HG03442 (cell line): ENCODE data around the gene CORIN.
"Not testable (repeated sequence)": the region's sequence is repeated elsewhere in the genome, so short reads cannot be mapped to it uniquely, and the experiment has no call there.

ENCODE experiments used
- ATAC-seq: cut with Tn5 transposase; IDR thresholded peaks from one replicate; pipeline ENCODE4 v1.9.1; 2021; ENCODE audit warnings: mild to moderate bottlenecking, moderate library complexity; ENCODE audit not compliant: unreplicated experiment

CORIN gene

GRCh38 chr4:47692691-47693090 lies 145.2 kb downstream of the CORIN start:
- no peak for ATAC-seq

GRCh38 chr4:47691757-47692383 lies 146.0 kb downstream of the CORIN start:
- not testable (repeated sequence) for ATAC-seq

DNA sequence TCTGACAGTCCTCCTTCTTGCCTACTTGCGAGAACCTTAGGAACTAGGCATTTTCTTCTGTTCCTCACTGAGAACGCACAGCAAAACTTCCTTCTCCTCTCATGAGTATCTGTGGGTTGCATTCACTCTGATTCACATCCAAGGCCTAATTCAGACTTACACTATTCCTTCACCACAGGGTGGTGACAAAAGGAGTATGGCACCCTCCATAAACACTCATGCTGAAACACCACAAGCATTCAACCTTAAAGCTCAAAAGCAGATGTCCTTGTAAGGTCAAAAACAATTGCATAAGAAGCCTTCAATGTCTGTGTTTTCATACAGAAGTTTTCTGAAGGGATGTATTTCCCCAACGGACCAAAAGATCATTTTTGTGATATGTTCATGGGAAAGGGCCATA lies 147.3 kb downstream of the CORIN start:
- peak; percentile 73 for ATAC-seq

GRCh38 chr4:47686294-47686872 lies 151.5 kb downstream of the CORIN start:
- peak; percentile 65 for ATAC-seq

GRCh38 chr4:47675806-47676205 lies 162.1 kb downstream of the CORIN start:
- ATAC-seq = no peak

- no peak for ATAC-seq
Observed at GRCh38 chr4:47674144-47674543, 163.7 kb downstream of the CORIN start.

DNA sequence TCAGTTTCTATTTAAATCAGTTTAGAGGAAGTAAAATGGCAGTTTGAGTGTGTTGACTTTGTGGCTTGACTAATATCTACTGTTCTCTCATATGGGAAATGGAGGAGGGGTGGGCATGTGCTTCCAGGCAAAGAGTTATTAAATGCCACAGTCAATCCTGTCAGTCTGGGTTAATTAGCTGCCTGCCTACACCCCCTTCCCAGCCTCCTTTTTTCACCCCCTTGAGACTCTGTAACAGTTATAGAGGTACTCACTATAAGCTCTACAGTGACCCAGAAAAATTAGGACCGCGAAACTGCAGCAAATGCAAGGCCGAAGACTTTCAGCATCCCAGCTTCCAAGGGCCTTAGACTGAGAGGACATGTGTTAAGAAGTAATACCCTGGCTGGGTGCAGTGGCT lies 165.2 kb downstream of the CORIN start:
- no peak for ATAC-seq

- no peak for ATAC-seq
Observed at GRCh38 chr4:47669946-47670345, 167.9 kb downstream of the CORIN start.

DNA sequence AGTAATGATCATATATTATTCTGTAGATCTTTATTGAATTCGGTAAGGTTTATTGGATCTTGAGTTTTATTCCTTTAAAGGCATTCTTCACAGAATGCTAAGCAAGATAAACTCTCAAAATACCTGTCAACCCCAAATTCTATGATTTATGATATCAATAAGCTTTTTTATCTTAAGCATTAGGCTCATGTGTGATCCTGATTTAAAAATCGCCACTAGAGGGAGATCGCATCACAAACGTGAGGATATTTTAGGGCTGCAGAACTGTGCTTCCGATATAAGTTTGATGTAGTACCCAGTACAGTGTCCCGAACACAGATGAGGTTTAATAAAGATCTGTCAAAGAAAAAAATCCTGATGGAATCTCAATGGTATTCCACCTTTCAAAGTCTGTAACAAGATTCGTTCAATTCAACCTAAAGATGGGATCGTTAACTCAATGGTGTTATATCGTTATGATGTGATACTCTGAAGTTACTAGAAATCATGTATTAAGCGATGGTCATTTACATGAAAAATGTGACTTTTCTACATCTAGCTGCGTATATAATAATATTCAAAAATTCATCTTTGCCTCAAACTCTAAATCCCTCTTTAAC lies 169.0 kb downstream of the CORIN start:
- no peak for ATAC-seq

GRCh38 chr4:47668256-47668655 lies 169.6 kb downstream of the CORIN start:
- no peak for ATAC-seq

DNA sequence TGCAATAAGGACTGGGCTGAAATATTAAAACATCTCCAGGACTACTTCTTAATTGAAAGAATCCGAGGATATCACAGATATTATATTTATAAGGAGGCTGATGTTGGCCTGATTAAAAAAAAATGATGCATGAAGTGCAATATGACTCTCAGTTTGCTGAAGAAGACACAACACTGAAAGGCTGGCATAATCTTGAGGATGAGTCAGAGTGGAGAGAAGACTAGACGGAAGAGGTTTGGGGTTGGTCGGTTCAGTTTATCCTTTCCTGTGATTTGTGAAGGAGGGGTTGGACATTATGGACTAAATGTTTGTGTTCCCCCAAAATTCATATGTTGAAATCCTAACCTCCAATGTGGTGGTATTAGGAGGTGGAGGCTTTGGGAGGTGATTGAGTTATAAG lies 170.3 kb downstream of the CORIN start:
- ATAC-seq = no peak

- ATAC-seq = no peak
Observed at GRCh38 chr4:47664051-47664826, 173.6 kb downstream of the CORIN start.

DNA sequence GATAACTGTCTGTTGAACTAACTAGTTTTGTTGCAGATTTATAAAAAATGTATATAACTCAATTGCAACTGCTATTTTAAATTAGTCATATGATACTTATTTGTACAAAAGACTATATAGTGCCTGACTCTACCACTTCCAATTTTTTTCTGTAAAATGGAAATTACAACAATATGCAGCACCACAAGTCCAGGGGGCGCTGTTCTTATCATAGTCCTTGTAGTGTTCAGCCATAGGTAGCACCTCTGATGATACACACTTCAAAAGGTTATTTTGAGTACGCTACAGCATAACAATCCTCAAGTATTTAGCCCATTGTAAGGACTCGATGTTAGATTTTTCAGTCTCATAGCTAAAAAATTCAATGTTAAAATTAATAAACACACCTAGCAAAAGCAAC lies 174.9 kb downstream of the CORIN start:
- no peak for ATAC-seq

DNA sequence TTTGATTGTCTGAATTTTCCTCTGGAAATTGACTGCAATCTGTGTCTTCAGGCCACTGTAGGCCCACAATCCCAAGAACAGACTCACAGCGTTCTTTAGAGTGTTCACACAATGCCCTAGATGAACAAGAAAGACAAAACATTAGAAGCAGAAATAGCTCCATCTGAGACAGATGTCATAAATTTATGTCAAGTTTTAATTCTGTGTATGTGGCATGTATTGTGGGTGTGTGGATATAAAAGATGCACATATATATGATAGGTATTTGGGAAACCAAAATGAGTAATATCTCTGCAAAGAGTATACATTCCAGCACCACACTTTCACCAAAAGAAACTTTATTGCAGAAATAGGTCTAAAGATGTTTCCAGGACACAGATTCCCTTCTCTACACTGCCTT lies 176.1 kb downstream of the CORIN start:
- ATAC-seq = no peak

- no peak for ATAC-seq
Observed at GRCh38 chr4:47659342-47659741, 178.5 kb downstream of the CORIN start.

GRCh38 chr4:47654972-47655693 lies 182.7 kb downstream of the CORIN start:
- ATAC-seq = no peak

- ATAC-seq = no peak
Observed at GRCh38 chr4:47652092-47652491, 185.8 kb downstream of the CORIN start.

GRCh38 chr4:47651231-47651630 lies 186.6 kb downstream of the CORIN start:
- ATAC-seq = no peak

DNA sequence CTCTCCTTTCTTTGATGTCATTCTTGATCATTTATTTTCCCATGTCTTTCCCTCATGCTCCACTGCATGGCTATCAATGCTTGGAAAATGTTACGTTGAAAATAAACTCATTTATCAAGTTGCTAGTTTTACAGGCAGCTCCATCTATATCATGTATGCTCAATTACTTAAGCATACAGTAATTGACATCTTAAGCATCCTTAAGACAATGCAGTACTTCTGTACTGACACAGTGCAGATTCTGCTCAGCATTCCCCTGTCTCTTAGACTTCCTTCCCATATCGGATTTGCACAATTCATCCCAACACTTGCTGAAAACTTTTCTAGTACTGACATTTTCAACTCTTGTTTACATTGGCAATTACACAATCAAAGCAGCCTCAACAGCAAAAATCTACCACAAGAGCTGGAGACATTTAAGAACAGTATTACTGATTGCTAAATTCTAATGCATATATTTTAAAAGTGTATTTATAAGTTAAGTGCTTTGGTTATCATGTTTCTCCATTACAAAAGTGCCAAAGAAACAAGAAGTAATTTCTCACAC lies 187.2 kb downstream of the CORIN start:
- no peak for ATAC-seq

DNA sequence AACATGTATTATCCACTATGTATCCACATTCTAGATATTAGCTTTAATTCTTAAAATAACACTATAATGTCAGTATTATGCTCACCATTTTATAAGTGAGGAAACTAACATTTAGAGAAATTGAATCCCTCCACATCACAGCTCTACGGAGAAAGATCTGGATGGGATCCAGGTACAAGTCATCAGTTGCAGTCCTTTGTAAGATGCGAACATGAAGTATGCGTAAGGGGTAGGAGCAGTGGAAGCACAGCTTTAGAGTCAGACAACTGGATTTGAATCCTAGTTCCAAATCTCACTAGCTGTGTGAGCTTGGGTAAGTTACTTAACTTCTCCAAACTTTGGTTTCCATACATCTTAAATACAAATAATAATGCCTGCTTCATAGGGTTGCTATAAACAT lies 190.3 kb downstream of the CORIN start:
- no peak for ATAC-seq

GRCh38 chr4:47647029-47647428 lies 190.8 kb downstream of the CORIN start:
- ATAC-seq = no peak
